HG03442 (cell line): Measurements from ENCODE around the gene ARMC2.
"Not testable (repeated sequence)": the region's sequence is repeated elsewhere in the genome, so short reads cannot be mapped to it uniquely, and the experiment has no call there.

Experiments used
- ATAC-seq: cut with Tn5 transposase; IDR thresholded peaks from one replicate; pipeline ENCODE4 v1.9.1; 2021; ENCODE audit warnings: mild to moderate bottlenecking, moderate library complexity; ENCODE audit not compliant: unreplicated experiment

ARMC2 gene

GRCh38 chr6:108848116-108848868, at the start of gene ARMC2:
Gene ARMC2 (plus strand): TSS chr6:108848422. CDS start chr6:108854268, 5,846 bp downstream.
- ATAC-seq, result peak; percentile 96

- no peak for ATAC-seq
These were observed 49.4 kb upstream of the ARMC2 start for GRCh38 chr6:108798670-108799353.

- ATAC-seq, result no peak
These were observed 48.9 kb upstream of the ARMC2 start for GRCh38 chr6:108799354-108799717.

- ATAC-seq, result no peak
These were observed 48.4 kb upstream of the ARMC2 start for GRCh38 chr6:108799791-108800190.

GRCh38 chr6:108800427-108800864, 47.8 kb upstream of the ARMC2 start:
- no peak for ATAC-seq

GRCh38 chr6:108801366-108801765, 46.9 kb upstream of the ARMC2 start:
- no peak for ATAC-seq

GRCh38 chr6:108803982-108804490, 44.2 kb upstream of the ARMC2 start:
- ATAC-seq, result no peak

- ATAC-seq, result no peak
These were observed 43.3 kb upstream of the ARMC2 start for GRCh38 chr6:108804956-108805355.

GRCh38 chr6:108805611-108806167, 42.5 kb upstream of the ARMC2 start:
- peak; percentile 85 for ATAC-seq

- peak; percentile 18 for ATAC-seq
These were observed 42.1 kb upstream of the ARMC2 start for GRCh38 chr6:108806171-108806570.

GRCh38 chr6:108806665-108807064, 41.6 kb upstream of the ARMC2 start:
- no peak for ATAC-seq

- ATAC-seq, result no peak
These were observed 40.3 kb upstream of the ARMC2 start for GRCh38 chr6:108807928-108808327.

- ATAC-seq, result no peak
These were observed 39.0 kb upstream of the ARMC2 start for GRCh38 chr6:108809211-108809610.

GRCh38 chr6:108810057-108810643, 38.1 kb upstream of the ARMC2 start:
- ATAC-seq, result no peak

- ATAC-seq, result no peak
These were observed 36.7 kb upstream of the ARMC2 start for GRCh38 chr6:108811490-108811889.

- ATAC-seq, result not testable (repeated sequence)
These were observed 35.0 kb upstream of the ARMC2 start for GRCh38 chr6:108813218-108813617.

- not testable (repeated sequence) for ATAC-seq
These were observed 30.9 kb upstream of the ARMC2 start for GRCh38 chr6:108817276-108817675.

GRCh38 chr6:108820006-108820405, 28.2 kb upstream of the ARMC2 start:
- ATAC-seq, result no peak

GRCh38 chr6:108822401-108822800, 25.8 kb upstream of the ARMC2 start:
- no peak for ATAC-seq

GRCh38 chr6:108825326-108825725, 22.9 kb upstream of the ARMC2 start:
- ATAC-seq, result no peak

- ATAC-seq, result no peak
These were observed 17.1 kb upstream of the ARMC2 start for GRCh38 chr6:108831104-108831503.
